Tibial nerve (tissue), 4 donors: ENCODE data around the gene RWDD4.

Source experiments
- EP300 ChIP-seq, 2 donors: sonication (generic); formaldehyde crosslinking; IDR thresholded peaks; one replicate each; pipeline ENCODE4 v1.6.1; 2017; ENCODE audit warnings: antibody characterized with exemption in 2 of 2, mild to moderate bottlenecking in 1 of 2
- POLR2A ChIP-seq, 2 donors: fragments of 450-650 bp; IDR thresholded peaks; one replicate each; pipeline ENCODE4 v1.6.1; 2017; ENCODE audit warnings: antibody characterized with exemption in 2 of 2, mild to moderate bottlenecking in 2 of 2, moderate library complexity in 2 of 2
- TF ChIP-seq, protein P1 (sequence below), 5 experiments: fragments of 200-600 bp in 3 of 5; fragments of 450-650 bp in 2 of 5; sonication (generic) in 3 of 5; IDR thresholded peaks; one replicate each; pipeline ENCODE4 v1.5.1; 2016 to 2019; ENCODE audit warnings: antibody characterized with exemption in 5 of 5, mild to moderate bottlenecking in 3 of 5, moderate library complexity in 2 of 5

DNA sequence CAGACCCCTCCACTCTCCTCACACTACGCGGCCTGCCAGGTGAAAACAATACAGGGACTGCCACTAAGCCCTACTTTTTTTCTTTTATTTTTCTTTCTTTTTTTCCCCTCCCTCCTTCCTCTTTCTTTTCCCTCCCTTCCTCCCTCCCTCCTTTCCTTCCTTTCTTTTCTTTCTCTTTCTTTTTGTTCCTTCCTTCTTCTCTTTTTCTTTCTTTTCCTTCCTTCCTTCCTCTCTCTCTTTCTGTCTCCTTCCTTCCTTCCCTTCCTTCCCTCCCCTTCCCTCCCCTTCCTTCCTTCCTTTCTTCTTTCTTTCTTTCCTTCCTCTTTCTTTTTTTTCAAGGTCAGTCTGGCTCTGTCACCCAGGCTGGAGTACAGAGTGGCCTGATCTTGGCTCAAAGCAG lies 41.9 kb downstream of the RWDD4 start:
- TF ChIP-seq, protein P1, sequence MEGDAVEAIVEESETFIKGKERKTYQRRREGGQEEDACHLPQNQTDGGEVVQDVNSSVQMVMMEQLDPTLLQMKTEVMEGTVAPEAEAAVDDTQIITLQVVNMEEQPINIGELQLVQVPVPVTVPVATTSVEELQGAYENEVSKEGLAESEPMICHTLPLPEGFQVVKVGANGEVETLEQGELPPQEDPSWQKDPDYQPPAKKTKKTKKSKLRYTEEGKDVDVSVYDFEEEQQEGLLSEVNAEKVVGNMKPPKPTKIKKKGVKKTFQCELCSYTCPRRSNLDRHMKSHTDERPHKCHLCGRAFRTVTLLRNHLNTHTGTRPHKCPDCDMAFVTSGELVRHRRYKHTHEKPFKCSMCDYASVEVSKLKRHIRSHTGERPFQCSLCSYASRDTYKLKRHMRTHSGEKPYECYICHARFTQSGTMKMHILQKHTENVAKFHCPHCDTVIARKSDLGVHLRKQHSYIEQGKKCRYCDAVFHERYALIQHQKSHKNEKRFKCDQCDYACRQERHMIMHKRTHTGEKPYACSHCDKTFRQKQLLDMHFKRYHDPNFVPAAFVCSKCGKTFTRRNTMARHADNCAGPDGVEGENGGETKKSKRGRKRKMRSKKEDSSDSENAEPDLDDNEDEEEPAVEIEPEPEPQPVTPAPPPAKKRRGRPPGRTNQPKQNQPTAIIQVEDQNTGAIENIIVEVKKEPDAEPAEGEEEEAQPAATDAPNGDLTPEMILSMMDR (IDR thresholded peaks at IDR 0.05), result no peak
- TF ChIP-seq EP300 (IDR thresholded peaks at IDR 0.05) (no peak), POLR2A (IDR thresholded peaks at IDR 0.05) (no peak)
